HEK293 (cell line): ENCODE measurements around the gene MYRIP.

Source experiments
- CTCF ChIA-PET: fragments of 350-600 bp; formaldehyde crosslinking; extraction: SDS; loops from one replicate; lab custom pipeline; 2021; ENCODE audit warnings: antibody characterized with exemption; lab: Yijun Ruan, JAX
- POLR2A ChIA-PET: fragments of 300-600 bp; formaldehyde crosslinking; extraction: SDS; loops from one replicate; lab custom pipeline; 2020; ENCODE audit warnings: antibody characterized with exemption, inconsistent platforms; lab: Yijun Ruan, JAX
- H3K27ac ChIP-seq: fragments of 200-500 bp; sonication (Bioruptor generic); 2 replicates; pipeline ENCODE4 v1.5.1; 2014; ENCODE audit warnings: low read depth, low read length, control low read depth, inconsistent platforms; ENCODE audit errors: extremely low read depth
- H3K36me3 ChIP-seq, 2 experiments: fragments of 200-500 bp in 1 of 2; sonication (Bioruptor generic) in 1 of 2; 1 replicate in 1 of 2; 2 replicates in 1 of 2; pipeline ENCODE4 v1.5.1; 2014 to 2017; ENCODE audit warnings: inconsistent platforms in 2 of 2, low read length in 2 of 2; ENCODE audit not compliant: control insufficient read depth in 2 of 2, insufficient read depth in 1 of 2
- H3K4me1 ChIP-seq: fragments of 200-500 bp; sonication (Bioruptor generic); 2 replicates; pipeline ENCODE4 v1.5.1; 2014; ENCODE audit warnings: mild to moderate bottlenecking, low read length, inconsistent platforms; ENCODE audit not compliant: control insufficient read depth, insufficient read depth
- H3K4me3 ChIP-seq: 2 replicates; pipeline ENCODE4 v1.5.1; 2011; ENCODE audit warnings: low read depth, mild to moderate bottlenecking, control low read depth, low read length, moderate library complexity
- H3K9me3 ChIP-seq: fragments of 200-500 bp; sonication (Bioruptor generic); 2 replicates; pipeline ENCODE4 v1.5.1; 2014; ENCODE audit warnings: low read depth, low read length, inconsistent platforms; ENCODE audit not compliant: control insufficient read depth, insufficient read depth
- TRIM28 ChIP-seq: IDR thresholded peaks from 2 replicates; pipeline ENCODE4 v1.6.1; 2011; ENCODE audit warnings: low read length, control low read depth, borderline replicate concordance
- ZBTB21 ChIP-seq: fragments of 450-650 bp; formaldehyde crosslinking; IDR thresholded peaks from 2 replicates; pipeline ENCODE4 v1.5.1; 2017; ENCODE audit warnings: missing biosample characterization, missing genetic modification characterization
- ZNF214 ChIP-seq: fragments of 450-650 bp; formaldehyde crosslinking; IDR thresholded peaks from 2 replicates; pipeline ENCODE4 v1.5.1; 2017; ENCODE audit warnings: missing biosample characterization, mild to moderate bottlenecking, missing genetic modification characterization, borderline replicate concordance
- ZNF223 ChIP-seq: fragments of 450-650 bp; formaldehyde crosslinking; IDR thresholded peaks from 2 replicates; pipeline ENCODE4 v1.5.1; 2016; ENCODE audit warnings: missing biosample characterization, missing genetic modification characterization
- ZNF24 ChIP-seq: fragments of 450-650 bp; formaldehyde crosslinking; IDR thresholded peaks from 2 replicates; pipeline ENCODE4 v1.5.1; 2016; ENCODE audit warnings: missing biosample characterization, missing genetic modification characterization
- ZNF335 ChIP-seq: fragments of 450-650 bp; formaldehyde crosslinking; conservative IDR thresholded peaks from 2 replicates; pipeline ENCODE4 v1.5.1; 2016; ENCODE audit warnings: missing biosample characterization, missing genetic modification characterization
- ZNF366 ChIP-seq: fragments of 450-650 bp; formaldehyde crosslinking; conservative IDR thresholded peaks from 2 replicates; pipeline ENCODE4 v1.5.1; 2016; ENCODE audit warnings: missing biosample characterization, missing genetic modification characterization
- ZNF473 ChIP-seq: fragments of 450-650 bp; formaldehyde crosslinking; IDR thresholded peaks from 2 replicates; pipeline ENCODE4 v1.5.1; 2017; ENCODE audit warnings: missing biosample characterization, missing genetic modification characterization
- ZNF510 ChIP-seq: fragments of 450-650 bp; formaldehyde crosslinking; IDR thresholded peaks from 2 replicates; pipeline ENCODE4 v1.5.1; 2018; ENCODE audit warnings: mild to moderate bottlenecking, missing genetic modification characterization, missing biosample characterization; ENCODE audit not compliant: insufficient replicate concordance
- ZNF521 ChIP-seq: fragments of 450-650 bp; formaldehyde crosslinking; IDR thresholded peaks from 2 replicates; pipeline ENCODE4 v1.5.1; 2017; ENCODE audit warnings: missing biosample characterization, mild to moderate bottlenecking, missing genetic modification characterization
- ZNF529 ChIP-seq: fragments of 450-650 bp; formaldehyde crosslinking; IDR thresholded peaks from 2 replicates; pipeline ENCODE4 v1.5.1; 2017; ENCODE audit warnings: missing genetic modification characterization, missing biosample characterization; ENCODE audit not compliant: insufficient replicate concordance
- ZNF600 ChIP-seq: fragments of 450-650 bp; formaldehyde crosslinking; IDR thresholded peaks from 2 replicates; pipeline ENCODE4 v1.5.1; 2016; ENCODE audit warnings: missing biosample characterization, missing genetic modification characterization
- ZNF624 ChIP-seq: fragments of 450-650 bp; formaldehyde crosslinking; IDR thresholded peaks from 2 replicates; pipeline ENCODE4 v1.5.1; 2017; ENCODE audit warnings: missing biosample characterization, missing genetic modification characterization
- ZNF660 ChIP-seq: fragments of 450-650 bp; IDR thresholded peaks from 2 replicates; pipeline ENCODE4 v1.5.1; 2018; ENCODE audit warnings: missing biosample characterization, mild to moderate bottlenecking, missing genetic modification characterization
- ZNF701 ChIP-seq: fragments of 450-650 bp; formaldehyde crosslinking; IDR thresholded peaks from 2 replicates; pipeline ENCODE4 v1.5.1; 2016; ENCODE audit warnings: missing biosample characterization, missing genetic modification characterization
- ZNF704 ChIP-seq: fragments of 450-650 bp; formaldehyde crosslinking; IDR thresholded peaks from 2 replicates; pipeline ENCODE4 v1.5.1; 2016; ENCODE audit warnings: missing biosample characterization, missing genetic modification characterization
- ZNF768 ChIP-seq: fragments of 450-650 bp; formaldehyde crosslinking; IDR thresholded peaks from 2 replicates; pipeline ENCODE4 v1.5.1; 2018; ENCODE audit warnings: missing biosample characterization, mild to moderate bottlenecking, missing genetic modification characterization
- ZSCAN16 ChIP-seq: fragments of 450-650 bp; formaldehyde crosslinking; IDR thresholded peaks from 2 replicates; pipeline ENCODE4 v1.5.1; 2016; ENCODE audit warnings: missing biosample characterization, missing genetic modification characterization
- TF ChIP-seq, protein P1 (sequence below): fragments of 450-650 bp; formaldehyde crosslinking; IDR thresholded peaks from 2 replicates; pipeline ENCODE4 v1.5.1; 2016; ENCODE audit warnings: missing biosample characterization, missing genetic modification characterization
- TF ChIP-seq, protein P2 (sequence below): fragments of 450-650 bp; formaldehyde crosslinking; IDR thresholded peaks from 2 replicates; pipeline ENCODE4 v1.5.1; 2016; ENCODE audit warnings: missing biosample characterization, missing genetic modification characterization
- TF ChIP-seq, protein P3 (sequence below): sonication (generic); formaldehyde crosslinking; IDR thresholded peaks from 2 replicates; pipeline ENCODE4 v1.8.1; 2022; ENCODE audit warnings: mild to moderate bottlenecking, moderate library complexity, missing genetic modification reagents
- TF ChIP-seq, protein P4 (sequence below): fragments of 450-650 bp; formaldehyde crosslinking; IDR thresholded peaks from 2 replicates; pipeline ENCODE4 v1.5.1; 2016; ENCODE audit warnings: missing biosample characterization, missing genetic modification characterization

MYRIP gene

GRCh38 chr3:40211579-40211978 is 402.2 kb downstream of the MYRIP start (continued):
- TF ChIP-seq ZNF223 (tag by site-specific recombination) (no peak), ZSCAN16 (no peak), ZBTB21 (tag by site-specific recombination) (no peak), TRIM28 (no peak), ZNF768 (tag by site-specific recombination) (no peak), ZNF660 (no peak), ZNF521 (tag by site-specific recombination) (no peak), ZNF473 (tag by site-specific recombination) (no peak)

DNA sequence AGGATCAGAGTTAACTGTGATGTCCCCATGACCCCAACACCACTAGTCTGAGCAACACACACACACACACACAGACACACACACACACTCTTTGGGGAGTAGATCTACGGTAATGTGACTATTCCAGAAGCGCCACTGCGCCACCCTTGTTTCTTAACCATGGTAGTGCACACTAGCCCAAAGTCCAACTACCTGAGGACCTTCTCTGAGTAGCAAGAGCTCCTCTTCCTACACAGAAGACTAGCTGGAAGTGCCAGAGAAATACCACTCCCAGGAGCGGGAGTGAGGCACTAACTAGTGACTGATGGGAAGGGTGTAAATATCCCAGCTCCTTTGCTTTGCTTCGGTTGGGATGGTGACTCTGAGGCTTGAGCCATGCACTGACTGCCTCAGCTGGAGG is 404.1 kb downstream of the MYRIP start:
- Histone ChIP-seq H3K4me3 (no peak overlapping the region), H3K9me3 (no peaks in the 10 kb centered on the region), H3K27ac (no peak overlapping the region), H3K36me3 (no peaks in the 10 kb centered on the region), H3K4me1 (no peaks in the 10 kb centered on the region)
- TF ChIP-seq ZNF529 (tag by site-specific recombination): no peak
- TF ChIP-seq ZNF624 (tag by site-specific recombination): no peak
- TF ChIP-seq ZNF704: no peak
- TF ChIP-seq ZNF510 (tag by site-specific recombination): no peak
- TF ChIP-seq, protein P1, sequence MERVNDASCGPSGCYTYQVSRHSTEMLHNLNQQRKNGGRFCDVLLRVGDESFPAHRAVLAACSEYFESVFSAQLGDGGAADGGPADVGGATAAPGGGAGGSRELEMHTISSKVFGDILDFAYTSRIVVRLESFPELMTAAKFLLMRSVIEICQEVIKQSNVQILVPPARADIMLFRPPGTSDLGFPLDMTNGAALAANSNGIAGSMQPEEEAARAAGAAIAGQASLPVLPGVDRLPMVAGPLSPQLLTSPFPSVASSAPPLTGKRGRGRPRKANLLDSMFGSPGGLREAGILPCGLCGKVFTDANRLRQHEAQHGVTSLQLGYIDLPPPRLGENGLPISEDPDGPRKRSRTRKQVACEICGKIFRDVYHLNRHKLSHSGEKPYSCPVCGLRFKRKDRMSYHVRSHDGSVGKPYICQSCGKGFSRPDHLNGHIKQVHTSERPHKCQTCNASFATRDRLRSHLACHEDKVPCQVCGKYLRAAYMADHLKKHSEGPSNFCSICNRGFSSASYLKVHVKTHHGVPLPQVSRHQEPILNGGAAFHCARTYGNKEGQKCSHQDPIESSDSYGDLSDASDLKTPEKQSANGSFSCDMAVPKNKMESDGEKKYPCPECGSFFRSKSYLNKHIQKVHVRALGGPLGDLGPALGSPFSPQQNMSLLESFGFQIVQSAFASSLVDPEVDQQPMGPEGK (tag by site-specific recombination): no peak
- TF ChIP-seq ZNF24 (tag by site-specific recombination): no peak
- TF ChIP-seq, protein P2, sequence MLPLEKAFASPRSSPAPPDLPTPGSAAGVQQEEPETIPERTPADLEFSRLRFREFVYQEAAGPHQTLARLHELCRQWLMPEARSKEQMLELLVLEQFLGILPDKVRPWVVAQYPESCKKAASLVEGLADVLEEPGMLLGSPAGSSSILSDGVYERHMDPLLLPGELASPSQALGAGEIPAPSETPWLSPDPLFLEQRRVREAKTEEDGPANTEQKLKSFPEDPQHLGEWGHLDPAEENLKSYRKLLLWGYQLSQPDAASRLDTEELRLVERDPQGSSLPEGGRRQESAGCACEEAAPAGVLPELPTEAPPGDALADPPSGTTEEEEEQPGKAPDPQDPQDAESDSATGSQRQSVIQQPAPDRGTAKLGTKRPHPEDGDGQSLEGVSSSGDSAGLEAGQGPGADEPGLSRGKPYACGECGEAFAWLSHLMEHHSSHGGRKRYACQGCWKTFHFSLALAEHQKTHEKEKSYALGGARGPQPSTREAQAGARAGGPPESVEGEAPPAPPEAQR (tag by site-specific recombination): no peak
- TF ChIP-seq ZNF600 (tag by site-specific recombination): no peak
- no peak for TF ChIP-seq ZNF214 (tag by site-specific recombination)
- TF ChIP-seq, protein P3, sequence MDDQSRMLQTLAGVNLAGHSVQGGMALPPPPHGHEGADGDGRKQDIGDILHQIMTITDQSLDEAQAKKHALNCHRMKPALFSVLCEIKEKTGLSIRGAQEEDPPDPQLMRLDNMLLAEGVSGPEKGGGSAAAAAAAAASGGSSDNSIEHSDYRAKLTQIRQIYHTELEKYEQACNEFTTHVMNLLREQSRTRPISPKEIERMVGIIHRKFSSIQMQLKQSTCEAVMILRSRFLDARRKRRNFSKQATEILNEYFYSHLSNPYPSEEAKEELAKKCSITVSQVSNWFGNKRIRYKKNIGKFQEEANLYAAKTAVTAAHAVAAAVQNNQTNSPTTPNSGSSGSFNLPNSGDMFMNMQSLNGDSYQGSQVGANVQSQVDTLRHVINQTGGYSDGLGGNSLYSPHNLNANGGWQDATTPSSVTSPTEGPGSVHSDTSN (CRISPR knock-in tag): no peak
- TF ChIP-seq, protein P4, sequence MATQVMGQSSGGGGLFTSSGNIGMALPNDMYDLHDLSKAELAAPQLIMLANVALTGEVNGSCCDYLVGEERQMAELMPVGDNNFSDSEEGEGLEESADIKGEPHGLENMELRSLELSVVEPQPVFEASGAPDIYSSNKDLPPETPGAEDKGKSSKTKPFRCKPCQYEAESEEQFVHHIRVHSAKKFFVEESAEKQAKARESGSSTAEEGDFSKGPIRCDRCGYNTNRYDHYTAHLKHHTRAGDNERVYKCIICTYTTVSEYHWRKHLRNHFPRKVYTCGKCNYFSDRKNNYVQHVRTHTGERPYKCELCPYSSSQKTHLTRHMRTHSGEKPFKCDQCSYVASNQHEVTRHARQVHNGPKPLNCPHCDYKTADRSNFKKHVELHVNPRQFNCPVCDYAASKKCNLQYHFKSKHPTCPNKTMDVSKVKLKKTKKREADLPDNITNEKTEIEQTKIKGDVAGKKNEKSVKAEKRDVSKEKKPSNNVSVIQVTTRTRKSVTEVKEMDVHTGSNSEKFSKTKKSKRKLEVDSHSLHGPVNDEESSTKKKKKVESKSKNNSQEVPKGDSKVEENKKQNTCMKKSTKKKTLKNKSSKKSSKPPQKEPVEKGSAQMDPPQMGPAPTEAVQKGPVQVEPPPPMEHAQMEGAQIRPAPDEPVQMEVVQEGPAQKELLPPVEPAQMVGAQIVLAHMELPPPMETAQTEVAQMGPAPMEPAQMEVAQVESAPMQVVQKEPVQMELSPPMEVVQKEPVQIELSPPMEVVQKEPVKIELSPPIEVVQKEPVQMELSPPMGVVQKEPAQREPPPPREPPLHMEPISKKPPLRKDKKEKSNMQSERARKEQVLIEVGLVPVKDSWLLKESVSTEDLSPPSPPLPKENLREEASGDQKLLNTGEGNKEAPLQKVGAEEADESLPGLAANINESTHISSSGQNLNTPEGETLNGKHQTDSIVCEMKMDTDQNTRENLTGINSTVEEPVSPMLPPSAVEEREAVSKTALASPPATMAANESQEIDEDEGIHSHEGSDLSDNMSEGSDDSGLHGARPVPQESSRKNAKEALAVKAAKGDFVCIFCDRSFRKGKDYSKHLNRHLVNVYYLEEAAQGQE (tag by site-specific recombination): no peak
- TF ChIP-seq ZNF701 (tag by site-specific recombination): no peak
- no peak for TF ChIP-seq ZNF366
- TF ChIP-seq ZNF335 (tag by site-specific recombination): no peak
- ChIA-PET POLR2A (no interaction called here), CTCF (no interaction called here)
